SK-N-SH treated with all-trans-retinoic acid at 6 μM for 48 hours (cell line): ENCODE results near the gene HMOX1.

Experiments used
- ATAC-seq: fragments of 200-7000 bp; cut with Tn5 transposase; 3 replicates; pipeline ENCODE4 v1.9.1; 2020; ENCODE audit warnings: mild to moderate bottlenecking, moderate library complexity
- ARNTL ChIP-seq: fragments of 450-650 bp; formaldehyde crosslinking; IDR thresholded peaks from 2 replicates; pipeline ENCODE4 v1.5.0; 2020; ENCODE audit warnings: low read depth, mild to moderate bottlenecking, moderate library complexity, borderline replicate concordance
- BACH2 ChIP-seq: fragments of 250-450 bp; sonication (Bioruptor Pico); IDR thresholded peaks from 2 replicates; pipeline ENCODE4 v1.9.0; 2021; ENCODE audit warnings: mild to moderate bottlenecking, borderline replicate concordance
- CSDC2 ChIP-seq: fragments of 250-450 bp; sonication (Bioruptor Pico); IDR thresholded peaks from 2 replicates; pipeline ENCODE4 v1.5.0; 2020; ENCODE audit warnings: mild to moderate bottlenecking, moderate library complexity
- CSRNP3 ChIP-seq: fragments of 250-450 bp; sonication (Bioruptor Pico); IDR thresholded peaks from 2 replicates; pipeline ENCODE4 v1.5.1; 2021; ENCODE audit warnings: mild to moderate bottlenecking, moderate library complexity
- ESRRG ChIP-seq: fragments of 250-450 bp; sonication (Bioruptor Pico); IDR thresholded peaks from 2 replicates; pipeline ENCODE4 v1.6.1; 2021; ENCODE audit warnings: mild to moderate bottlenecking
- GLIS3 ChIP-seq: fragments of 250-450 bp; sonication (Bioruptor Pico); IDR thresholded peaks from 2 replicates; pipeline ENCODE4 v1.5.0; 2020; ENCODE audit warnings: mild to moderate bottlenecking, moderate library complexity
- ISL1 ChIP-seq: fragments of 250-450 bp; sonication (Bioruptor Pico); IDR thresholded peaks from 2 replicates; pipeline ENCODE4 v2.1.2; 2022; ENCODE audit warnings: mild to moderate bottlenecking, moderate library complexity
- OSR1 ChIP-seq: fragments of 250-450 bp; sonication (Bioruptor Pico); IDR thresholded peaks from 2 replicates; pipeline ENCODE4 v1.8.0; 2022; ENCODE audit warnings: moderate library complexity, mild to moderate bottlenecking, inconsistent platforms
- POU6F1 ChIP-seq: fragments of 250-450 bp; sonication (Bioruptor Pico); IDR thresholded peaks from 2 replicates; pipeline ENCODE4 v1.8.0; 2021; ENCODE audit warnings: low read depth, mild to moderate bottlenecking, moderate library complexity, borderline replicate concordance
- PPARA ChIP-seq: fragments of 250-450 bp; sonication (Bioruptor Pico); IDR thresholded peaks from 2 replicates; pipeline ENCODE4 v1.5.0; 2020; ENCODE audit warnings: mild to moderate bottlenecking, borderline replicate concordance
- RARB ChIP-seq: fragments of 250-450 bp; sonication (Bioruptor Pico); IDR thresholded peaks from 2 replicates; pipeline ENCODE4 v1.8.0; 2021; ENCODE audit warnings: mild to moderate bottlenecking, moderate library complexity
- SNAI2 ChIP-seq: fragments of 250-450 bp; sonication (Bioruptor Pico); IDR thresholded peaks from 2 replicates; pipeline ENCODE4 v1.5.0; 2020; ENCODE audit warnings: mild to moderate bottlenecking, moderate library complexity
- TCF4 ChIP-seq: fragments of 250-450 bp; sonication (Bioruptor Pico); IDR thresholded peaks from 2 replicates; pipeline ENCODE4 v1.8.0; 2021; ENCODE audit warnings: mild to moderate bottlenecking, moderate library complexity, borderline replicate concordance
- TOX ChIP-seq: fragments of 250-450 bp; sonication (Bioruptor Pico); IDR thresholded peaks from 2 replicates; pipeline ENCODE4 v1.8.0; 2021; ENCODE audit warnings: mild to moderate bottlenecking, moderate library complexity, borderline replicate concordance
- ZC3H10 ChIP-seq: fragments of 250-450 bp; sonication (Bioruptor Pico); IDR thresholded peaks from 2 replicates; pipeline ENCODE4 v1.5.1; 2021; ENCODE audit warnings: mild to moderate bottlenecking, moderate library complexity
- ZFP3 ChIP-seq: fragments of 250-450 bp; sonication (Bioruptor Pico); IDR thresholded peaks from 2 replicates; pipeline ENCODE4 v1.5.0; 2020; ENCODE audit warnings: mild to moderate bottlenecking, moderate library complexity
- ZFP30 ChIP-seq: fragments of 450-650 bp; formaldehyde crosslinking; IDR thresholded peaks from 2 replicates; pipeline ENCODE4 v1.5.0; 2022; ENCODE audit warnings: mild to moderate bottlenecking, moderate library complexity
- ZNF565 ChIP-seq: fragments of 450-650 bp; formaldehyde crosslinking; conservative IDR thresholded peaks from 2 replicates; pipeline ENCODE4 v1.5.0; 2020; ENCODE audit warnings: low read depth, mild to moderate bottlenecking, moderate library complexity
- ZNF70 ChIP-seq: fragments of 450-650 bp; formaldehyde crosslinking; IDR thresholded peaks from 2 replicates; pipeline ENCODE4 v1.5.0; 2020; ENCODE audit warnings: mild to moderate bottlenecking, moderate library complexity
- ZNF8 ChIP-seq: fragments of 450-650 bp; formaldehyde crosslinking; IDR thresholded peaks from 2 replicates; pipeline ENCODE4 v1.5.0; 2020; ENCODE audit warnings: mild to moderate bottlenecking, moderate library complexity
- TF ChIP-seq, protein P1 (sequence below): fragments of 250-450 bp; sonication (Bioruptor Pico); IDR thresholded peaks from 2 replicates; pipeline ENCODE4 v1.5.0; 2020; ENCODE audit warnings: mild to moderate bottlenecking, moderate library complexity
- TF ChIP-seq, protein P2 (sequence below): fragments of 250-450 bp; sonication (Bioruptor Pico); IDR thresholded peaks from 2 replicates; pipeline ENCODE4 v1.8.0; 2020; ENCODE audit warnings: mild to moderate bottlenecking, moderate library complexity, borderline replicate concordance

The HMOX1 gene

DNA sequence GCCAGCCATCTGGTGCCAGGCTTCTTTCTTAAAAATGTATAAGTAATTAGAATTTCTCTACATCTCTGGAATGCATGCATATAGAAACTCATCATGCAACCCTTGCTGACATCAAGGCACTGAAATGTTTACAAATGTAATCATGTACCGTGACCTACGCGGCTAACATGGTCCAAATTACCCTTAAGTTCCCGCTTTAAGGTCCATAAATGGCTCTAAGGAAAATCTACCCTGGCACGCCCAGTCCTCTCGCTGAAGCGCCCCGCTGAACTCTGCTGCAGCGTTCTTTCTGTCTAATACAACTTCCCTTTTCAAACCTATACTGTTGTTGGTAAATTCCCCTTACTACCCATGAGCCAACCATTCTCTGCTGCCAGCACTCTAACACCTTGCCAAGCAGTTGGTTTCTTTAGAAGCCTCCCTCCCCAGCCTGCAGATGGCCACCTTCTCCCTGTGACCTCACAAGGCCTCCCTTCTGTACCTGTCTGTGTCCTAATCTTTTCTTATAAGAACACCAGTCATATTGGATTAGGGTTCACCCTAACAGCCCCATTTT, 13.5 kb upstream of the HMOX1 start:
- no peak for TF ChIP-seq ZNF565 (CRISPR knock-in tag)
- no peak for TF ChIP-seq ARNTL (CRISPR knock-in tag)
- no peak for TF ChIP-seq ZFP30 (CRISPR knock-in tag)
- TF ChIP-seq TCF4 (CRISPR knock-in tag) = no peak
- TF ChIP-seq BACH2 (CRISPR knock-in tag) = no peak
- TF ChIP-seq, protein P1, sequence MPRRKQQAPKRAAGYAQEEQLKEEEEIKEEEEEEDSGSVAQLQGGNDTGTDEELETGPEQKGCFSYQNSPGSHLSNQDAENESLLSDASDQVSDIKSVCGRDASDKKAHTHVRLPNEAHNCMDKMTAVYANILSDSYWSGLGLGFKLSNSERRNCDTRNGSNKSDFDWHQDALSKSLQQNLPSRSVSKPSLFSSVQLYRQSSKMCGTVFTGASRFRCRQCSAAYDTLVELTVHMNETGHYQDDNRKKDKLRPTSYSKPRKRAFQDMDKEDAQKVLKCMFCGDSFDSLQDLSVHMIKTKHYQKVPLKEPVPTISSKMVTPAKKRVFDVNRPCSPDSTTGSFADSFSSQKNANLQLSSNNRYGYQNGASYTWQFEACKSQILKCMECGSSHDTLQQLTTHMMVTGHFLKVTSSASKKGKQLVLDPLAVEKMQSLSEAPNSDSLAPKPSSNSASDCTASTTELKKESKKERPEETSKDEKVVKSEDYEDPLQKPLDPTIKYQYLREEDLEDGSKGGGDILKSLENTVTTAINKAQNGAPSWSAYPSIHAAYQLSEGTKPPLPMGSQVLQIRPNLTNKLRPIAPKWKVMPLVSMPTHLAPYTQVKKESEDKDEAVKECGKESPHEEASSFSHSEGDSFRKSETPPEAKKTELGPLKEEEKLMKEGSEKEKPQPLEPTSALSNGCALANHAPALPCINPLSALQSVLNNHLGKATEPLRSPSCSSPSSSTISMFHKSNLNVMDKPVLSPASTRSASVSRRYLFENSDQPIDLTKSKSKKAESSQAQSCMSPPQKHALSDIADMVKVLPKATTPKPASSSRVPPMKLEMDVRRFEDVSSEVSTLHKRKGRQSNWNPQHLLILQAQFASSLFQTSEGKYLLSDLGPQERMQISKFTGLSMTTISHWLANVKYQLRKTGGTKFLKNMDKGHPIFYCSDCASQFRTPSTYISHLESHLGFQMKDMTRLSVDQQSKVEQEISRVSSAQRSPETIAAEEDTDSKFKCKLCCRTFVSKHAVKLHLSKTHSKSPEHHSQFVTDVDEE (CRISPR knock-in tag) = no peak
- no peak for TF ChIP-seq POU6F1 (CRISPR knock-in tag)
- TF ChIP-seq PPARA (CRISPR knock-in tag) = no peak
- TF ChIP-seq GLIS3 (CRISPR knock-in tag) = no peak
- no peak for TF ChIP-seq TOX (CRISPR knock-in tag)
- TF ChIP-seq, all 23 proteins: peak for 0
- ATAC-seq = no peak

- TF ChIP-seq RARB (CRISPR knock-in tag) (no peak), SNAI2 (CRISPR knock-in tag) (no peak)
- TF ChIP-seq, protein P1 (CRISPR knock-in tag) = no peak
- TF ChIP-seq, all 23 proteins: peak for 0
- no peak for ATAC-seq
These were observed 12.5 kb upstream of the HMOX1 start for GRCh38 chr22:35368386-35368785.

DNA sequence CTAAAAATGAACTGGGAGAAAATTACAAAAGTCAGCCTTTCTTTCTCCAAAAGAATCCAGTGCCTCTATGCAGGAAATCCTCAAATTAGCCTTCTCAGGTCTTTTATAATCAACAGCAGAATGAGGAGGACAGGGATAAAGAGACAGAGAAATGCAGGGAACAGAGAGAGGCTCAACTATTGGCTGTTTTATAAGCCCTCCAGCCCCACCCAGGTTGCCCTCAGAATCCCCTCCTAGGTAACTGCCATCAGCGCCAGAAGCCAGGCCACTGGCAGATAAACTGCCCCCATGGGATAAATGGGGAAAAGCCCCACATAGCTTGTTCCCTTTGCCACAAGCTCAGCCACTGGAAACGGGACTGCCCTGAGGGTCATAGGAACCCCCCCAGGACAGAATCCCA, 10.9 kb upstream of the HMOX1 start:
- TF ChIP-seq, protein P1 (CRISPR knock-in tag) = no peak
- TF ChIP-seq CSRNP3 (CRISPR knock-in tag) (no peak), ZC3H10 (CRISPR knock-in tag) (no peak), OSR1 (CRISPR knock-in tag) (no peak), ZFP3 (no peak), TCF4 (CRISPR knock-in tag) (no peak), TOX (CRISPR knock-in tag) (no peak), ESRRG (no peak), ZFP30 (CRISPR knock-in tag) (no peak), POU6F1 (CRISPR knock-in tag) (no peak), SNAI2 (CRISPR knock-in tag) (no peak), ISL1 (CRISPR knock-in tag) (no peak), BACH2 (CRISPR knock-in tag) (no peak), ZNF70 (CRISPR knock-in tag) (no peak), ZNF8 (CRISPR knock-in tag) (no peak), CSDC2 (CRISPR knock-in tag) (no peak)
- TF ChIP-seq, protein P2, sequence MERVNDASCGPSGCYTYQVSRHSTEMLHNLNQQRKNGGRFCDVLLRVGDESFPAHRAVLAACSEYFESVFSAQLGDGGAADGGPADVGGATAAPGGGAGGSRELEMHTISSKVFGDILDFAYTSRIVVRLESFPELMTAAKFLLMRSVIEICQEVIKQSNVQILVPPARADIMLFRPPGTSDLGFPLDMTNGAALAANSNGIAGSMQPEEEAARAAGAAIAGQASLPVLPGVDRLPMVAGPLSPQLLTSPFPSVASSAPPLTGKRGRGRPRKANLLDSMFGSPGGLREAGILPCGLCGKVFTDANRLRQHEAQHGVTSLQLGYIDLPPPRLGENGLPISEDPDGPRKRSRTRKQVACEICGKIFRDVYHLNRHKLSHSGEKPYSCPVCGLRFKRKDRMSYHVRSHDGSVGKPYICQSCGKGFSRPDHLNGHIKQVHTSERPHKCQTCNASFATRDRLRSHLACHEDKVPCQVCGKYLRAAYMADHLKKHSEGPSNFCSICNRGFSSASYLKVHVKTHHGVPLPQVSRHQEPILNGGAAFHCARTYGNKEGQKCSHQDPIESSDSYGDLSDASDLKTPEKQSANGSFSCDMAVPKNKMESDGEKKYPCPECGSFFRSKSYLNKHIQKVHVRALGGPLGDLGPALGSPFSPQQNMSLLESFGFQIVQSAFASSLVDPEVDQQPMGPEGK (CRISPR knock-in tag) = no peak
- ATAC-seq = no peak
